Measurements from ENCODE around the gene EML2. TPM values are rescaled to one million over a fixed set of nuclear protein-coding genes. Genes with fewer than 3 reads are reported as not detected.

Gene EML2
- total RNA-seq, 2 experiments from 2014 or later = 159 to 183 TPM

DNA sequence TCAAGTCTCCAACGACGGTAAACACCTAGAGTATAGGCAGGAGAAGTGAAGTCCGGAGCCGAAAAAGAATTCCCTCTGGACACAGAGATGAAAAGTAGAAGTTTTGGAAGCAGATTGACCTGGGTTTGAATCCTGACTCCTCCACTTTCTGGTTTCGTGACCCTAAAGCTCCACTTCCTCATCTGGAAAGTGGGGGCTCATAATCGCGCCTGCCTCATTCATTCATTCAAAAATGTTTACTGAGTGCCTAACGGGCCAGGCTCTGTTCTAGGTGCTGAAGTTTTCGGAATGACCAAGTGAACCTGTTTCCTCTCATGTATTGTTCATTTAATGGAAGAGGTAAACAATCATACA, 7.1 kb upstream of the EML2 start:
- ChIA-PET CTCF (interaction anchor here (1.0 to 4.8 kb wide), 6 partner anchors 17 to 207 kb away, joined by 3 to 27 read pairs (median 9); no protein-coding TSS in a partner anchor), POLR2A (interaction anchor here (0.6 to 1.4 kb wide), 6 partner anchors 23 to 1536 kb away, joined by 3 to 5 read pairs (median 4); no protein-coding TSS in a partner anchor)
- Mint-ChIP-seq H3K9me3 (no peaks in the 10 kb centered on the region), H3K4me3 (peak overlapping the region; percentile 81), H3K27ac (peak overlapping the region; percentile 74), H3K27me3 (no peaks in the 10 kb centered on the region), H3K4me1 (ENCODE audit: low read depth) (peaks cover 35% of the 10 kb centered on the region), H3K36me3 (peaks cover under 1% of the 10 kb centered on the region)
- DNase-seq = no peak
- intact Hi-C loops (cut with micrococcal nuclease) = no loop called here

DNA sequence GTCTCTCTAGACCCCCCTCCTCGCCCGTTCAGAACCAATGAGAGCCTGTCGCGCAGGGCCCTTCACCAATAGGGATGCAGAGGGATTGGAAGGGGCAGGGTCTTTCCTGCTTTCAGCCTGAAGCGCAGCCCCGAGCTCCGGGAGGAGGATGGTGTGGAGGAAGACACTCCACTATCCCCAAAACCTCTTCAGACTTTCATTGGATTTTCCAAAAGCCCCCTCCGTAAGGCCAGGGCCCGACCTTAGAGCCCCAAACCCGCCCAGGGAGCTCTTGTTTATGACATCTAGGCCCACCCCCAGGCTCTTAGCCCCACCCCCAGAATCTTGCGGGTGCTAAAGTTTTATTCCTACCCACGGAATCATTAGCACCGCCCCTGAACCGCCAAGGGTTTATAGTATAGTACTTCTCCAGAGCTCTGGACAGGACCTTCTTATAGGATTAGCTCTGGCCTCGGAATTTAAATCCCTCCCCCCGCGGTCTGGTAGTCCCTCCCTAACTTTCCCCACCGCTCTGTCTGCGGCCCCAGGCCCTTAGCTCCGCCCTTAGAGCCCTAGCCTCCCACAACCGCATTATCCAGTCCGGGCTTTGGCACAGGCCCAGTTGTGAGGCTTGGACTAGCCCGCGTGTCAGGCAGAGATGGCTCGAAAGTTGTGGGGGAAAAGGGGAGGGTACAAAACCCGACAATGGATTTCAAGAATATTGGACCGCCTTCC, 6.6 kb upstream of the EML2 start:
- Mint-ChIP-seq H3K27me3 (no peaks in the 10 kb centered on the region), H3K9me3 (no peaks in the 10 kb centered on the region), H3K4me3 (peak overlapping the region; percentile 81), H3K36me3 (peaks cover 5% of the 10 kb centered on the region), H3K4me1 (ENCODE audit: low read depth) (peaks cover 40% of the 10 kb centered on the region), H3K27ac (peak overlapping the region; percentile 74)
- peak; percentile 92 for DNase-seq
- intact Hi-C loops (cut with micrococcal nuclease) = loop anchor here (1.0 kb wide), 1 partner anchor 32 kb away; no protein-coding TSS in a partner anchor
- ChIA-PET CTCF (interaction anchor here (0.6 to 4.8 kb wide), 9 partner anchors 11 to 206 kb away, joined by 3 to 27 read pairs (median 5); partner anchors contain the start of gene QPCTL), POLR2A (interaction anchor here (0.6 to 1.4 kb wide), 9 partner anchors 23 to 1536 kb away, joined by 3 to 5 read pairs (median 4); partner anchors contain the start of gene QPCTL)

DNA sequence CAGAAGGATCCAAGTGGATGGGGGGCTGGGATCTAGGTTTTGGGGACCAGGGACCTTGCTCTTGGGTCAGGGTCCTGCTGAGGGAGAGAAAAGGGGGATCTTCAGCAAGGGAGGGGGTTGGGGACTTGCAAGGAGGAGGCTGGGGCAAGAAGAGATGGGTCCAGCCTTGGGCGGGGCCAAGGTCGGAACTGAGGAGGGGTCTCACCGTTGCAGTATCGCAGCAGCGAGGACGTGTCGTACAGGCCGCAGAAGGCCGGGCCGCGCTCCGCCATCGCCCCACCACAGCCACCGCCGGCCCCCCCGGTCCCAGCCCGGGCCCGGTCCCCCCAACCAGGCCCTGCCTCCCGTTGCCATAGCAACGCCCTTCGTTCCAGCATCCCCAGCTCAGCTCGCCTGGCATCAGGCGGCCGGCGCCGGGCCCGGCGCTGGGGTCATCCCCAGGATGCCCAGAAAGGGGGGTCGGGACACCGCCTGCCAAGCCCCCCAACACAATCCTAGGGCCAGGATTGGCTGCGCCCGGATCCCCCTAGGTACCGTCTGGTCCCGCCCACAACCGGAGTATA, 6.0 kb upstream of the EML2 start:
- CTCF ChIA-PET = interaction anchor here (0.6 to 4.8 kb wide), 9 partner anchors 11 to 206 kb away, joined by 3 to 27 read pairs (median 5); partner anchors contain the start of gene QPCTL
- H3K27ac Mint-ChIP-seq = no peak overlapping the region
- DNase-seq = no peak
- POLR2A ChIA-PET = interaction anchor here (0.7 to 1.4 kb wide), 6 partner anchors 24 to 176 kb away, joined by 3 to 5 read pairs (median 4); partner anchors contain the start of gene QPCTL
- H3K27me3 Mint-ChIP-seq = no peaks in the 10 kb centered on the region
- peaks cover 43% of the 10 kb centered on the region for H3K4me1 Mint-ChIP-seq (ENCODE audit: low read depth)
- no peaks in the 10 kb centered on the region for H3K9me3 Mint-ChIP-seq
- intact Hi-C loops (cut with micrococcal nuclease) = loop anchor here (1.0 kb wide), 1 partner anchor 32 kb away; no protein-coding TSS in a partner anchor
- H3K36me3 Mint-ChIP-seq = peaks cover 7% of the 10 kb centered on the region
- H3K4me3 Mint-ChIP-seq = peak overlapping the region; percentile 81

DNA sequence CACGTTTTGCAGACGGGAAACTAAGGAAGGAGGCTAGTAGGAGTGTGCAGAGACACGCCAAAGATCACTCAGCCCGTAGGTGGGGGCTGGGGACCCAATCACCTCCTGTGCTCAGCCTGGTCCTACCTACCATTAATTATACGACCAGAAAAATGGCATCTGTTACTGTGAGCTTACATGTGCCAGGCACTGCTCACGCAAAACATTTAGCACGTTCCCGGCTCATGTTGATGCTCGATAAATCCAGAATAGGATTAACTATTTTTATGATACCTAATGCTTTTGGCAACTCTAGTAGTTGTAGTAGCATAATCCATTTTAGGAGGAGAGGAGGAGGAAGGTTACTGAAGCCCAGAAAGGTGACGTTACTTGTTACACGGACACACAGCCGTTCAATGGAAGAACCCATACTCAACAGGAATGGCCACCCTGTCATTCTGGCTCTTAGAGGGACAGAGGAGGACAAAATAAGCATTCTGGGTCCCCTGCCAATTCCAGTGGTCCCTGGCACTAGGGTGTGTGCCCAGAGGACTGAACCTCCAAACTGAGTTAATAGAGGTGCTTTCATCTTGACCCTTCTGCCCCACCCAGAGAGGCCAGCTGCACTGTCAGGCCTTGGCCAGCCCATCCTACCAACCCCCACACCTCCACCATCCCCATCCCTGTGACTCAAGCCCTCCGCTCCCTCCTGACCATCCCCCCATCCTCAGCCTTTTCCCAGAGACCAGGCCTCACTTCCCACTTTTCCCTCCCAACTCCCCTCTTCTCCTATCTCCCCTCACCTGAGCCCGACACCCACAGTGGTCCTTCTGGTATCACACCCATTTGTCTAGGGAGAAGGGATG, 5.0 kb upstream of the EML2 start:
- Mint-ChIP-seq H3K27ac (peak overlapping the region; percentile 97), H3K36me3 (peaks cover 7% of the 10 kb centered on the region), H3K4me3 (peak overlapping the region; percentile 71), H3K9me3 (no peaks in the 10 kb centered on the region), H3K4me1 (ENCODE audit: low read depth) (peaks cover 46% of the 10 kb centered on the region), H3K27me3 (no peaks in the 10 kb centered on the region)
- ChIA-PET POLR2A (interaction anchor here (1.0 to 3.5 kb wide), 4 partner anchors 29 to 138 kb away, joined by 3 to 54 read pairs (median 4); no protein-coding TSS in a partner anchor), CTCF (interaction anchor here (0.7 to 4.8 kb wide), 12 partner anchors 12 to 166 kb away, joined by 3 to 58 read pairs (median 4); no protein-coding TSS in a partner anchor)
- no peak for DNase-seq
- intact Hi-C loops (cut with micrococcal nuclease) = loop anchor here (1.0 to 2.0 kb wide), 2 partner anchors 23 to 219 kb away; no protein-coding TSS in a partner anchor

DNA sequence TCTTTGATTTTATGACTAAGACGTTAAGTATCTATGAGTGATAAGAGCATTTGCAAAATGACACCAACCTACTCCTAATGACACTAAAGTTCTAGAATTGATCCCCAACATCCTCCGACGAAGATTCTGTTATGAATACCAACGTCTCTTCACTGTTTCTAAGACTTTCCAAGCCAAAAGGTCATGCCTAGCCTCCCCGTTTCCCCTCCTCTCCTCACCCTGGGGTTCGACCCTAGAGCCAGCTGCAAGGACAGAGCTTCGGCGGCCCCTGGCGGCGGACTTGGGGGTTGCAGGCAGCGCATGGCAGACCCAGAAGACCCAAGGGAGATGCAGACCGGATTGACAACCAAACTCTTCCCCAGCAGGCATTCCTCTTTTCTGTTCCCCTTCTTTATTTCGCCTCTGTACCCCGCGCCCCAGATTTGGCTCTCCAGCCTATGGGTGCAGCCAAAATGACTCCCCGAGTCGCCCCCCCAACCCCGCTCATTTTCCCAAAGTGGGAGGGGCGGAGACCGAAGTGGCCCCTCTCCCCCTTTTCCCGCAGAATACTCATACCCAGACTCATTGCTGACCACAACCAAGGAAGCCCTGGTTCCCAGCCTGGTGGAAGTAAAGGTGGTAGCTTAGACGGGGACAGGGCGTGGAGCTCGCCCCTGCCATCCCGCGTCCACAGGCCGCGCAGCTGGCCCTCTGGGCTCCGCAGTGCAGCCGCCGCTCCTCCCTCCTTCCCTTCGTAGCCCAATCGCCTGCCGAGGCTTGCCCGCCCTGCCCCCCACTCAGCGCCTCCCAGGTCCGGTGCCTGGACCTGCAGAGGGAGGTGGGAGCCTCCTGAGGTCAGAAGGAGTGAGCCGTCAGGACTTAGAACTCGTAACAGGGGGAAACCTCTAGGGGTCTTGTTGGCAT, 4.1 kb upstream of the EML2 start:
- ChIA-PET CTCF (interaction anchor here (0.7 to 4.8 kb wide), 23 partner anchors 8 to 203 kb away, joined by 3 to 58 read pairs (median 5); partner anchors contain the start of genes FOSB, GIPR, QPCTL and SNRPD2), POLR2A (interaction anchor here (0.6 to 3.5 kb wide), 12 partner anchors 12 to 204 kb away, joined by 3 to 54 read pairs (median 6); partner anchors contain the start of genes GIPR, QPCTL and SNRPD2)
- peak overlapping the region; percentile 97 for H3K27ac Mint-ChIP-seq
- H3K4me3 Mint-ChIP-seq = peak overlapping the region; percentile 71
- H3K27me3 Mint-ChIP-seq = no peaks in the 10 kb centered on the region
- H3K9me3 Mint-ChIP-seq = no peaks in the 10 kb centered on the region
- intact Hi-C loops (cut with micrococcal nuclease) = loop anchor here (1.0 to 2.0 kb wide), 2 partner anchors 24 to 218 kb away; no protein-coding TSS in a partner anchor
- DNase-seq = peak; percentile 97
- peaks cover 52% of the 10 kb centered on the region for H3K4me1 Mint-ChIP-seq (ENCODE audit: low read depth)
- peaks cover 14% of the 10 kb centered on the region for H3K36me3 Mint-ChIP-seq

DNA sequence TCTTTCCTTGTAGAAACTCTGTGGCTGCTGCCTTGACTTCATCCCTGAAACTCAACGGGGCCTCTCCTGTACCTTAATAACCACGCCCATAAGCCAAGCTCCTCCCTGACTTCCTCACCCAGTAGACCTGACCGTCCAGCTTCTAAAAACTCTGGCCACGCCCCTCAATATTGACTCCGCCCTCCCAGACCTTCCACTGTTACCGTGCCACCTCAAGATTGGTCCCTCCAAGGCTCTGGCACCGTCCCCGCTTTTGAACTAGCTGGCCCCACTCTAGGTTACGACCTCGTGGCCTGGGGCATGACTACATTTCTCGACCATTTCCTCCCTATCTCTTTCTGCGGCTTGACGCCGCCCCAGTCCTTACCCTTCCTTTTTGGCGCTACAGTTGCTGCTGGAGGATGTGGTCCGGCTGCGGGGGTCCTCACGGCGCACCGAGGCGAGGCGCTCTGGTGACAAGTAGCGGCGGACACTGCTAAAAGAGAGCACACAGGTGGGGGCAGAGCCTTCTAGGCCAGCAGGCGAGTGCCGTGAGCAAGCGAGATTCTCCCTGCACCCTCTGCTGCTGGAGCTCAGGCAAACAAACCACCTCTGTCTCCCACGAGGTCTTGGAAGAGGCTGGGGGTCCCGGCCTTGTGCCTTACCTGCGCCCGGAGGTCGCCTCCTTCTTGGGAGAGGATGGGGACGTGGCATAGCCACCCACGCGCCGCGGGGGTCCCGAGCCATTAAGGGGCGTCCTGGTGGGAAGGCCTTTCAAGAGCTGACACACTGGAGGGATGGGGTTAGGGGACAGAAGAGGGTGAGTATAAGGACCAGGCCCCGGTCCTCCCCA, 2.3 kb upstream of the EML2 start:
- DNase-seq = peak; percentile 96
- peak overlapping the region; percentile 97 for H3K27ac Mint-ChIP-seq
- peaks cover 50% of the 10 kb centered on the region for H3K4me1 Mint-ChIP-seq (ENCODE audit: low read depth)
- intact Hi-C loops (cut with micrococcal nuclease) = loop anchor here (1.0 to 2.0 kb wide), 10 partner anchors 11 to 217 kb away; partner anchors contain the start of genes OPA3, QPCTL and VASP
- ChIA-PET CTCF (interaction anchor here (0.6 to 4.8 kb wide), 27 partner anchors 9 to 173 kb away, joined by 3 to 58 read pairs (median 6); partner anchors contain the start of genes FOSB, GIPR, QPCTL and SNRPD2), POLR2A (interaction anchor here (0.7 to 3.5 kb wide), 21 partner anchors 7 to 174 kb away, joined by 3 to 54 read pairs (median 5); partner anchors contain the start of genes FOSB, GIPR, QPCTL and SIX5)
- peaks cover 23% of the 10 kb centered on the region for H3K36me3 Mint-ChIP-seq
- H3K4me3 Mint-ChIP-seq = peak overlapping the region; percentile 90
- no peaks in the 10 kb centered on the region for H3K27me3 Mint-ChIP-seq
- H3K9me3 Mint-ChIP-seq = no peaks in the 10 kb centered on the region

DNA sequence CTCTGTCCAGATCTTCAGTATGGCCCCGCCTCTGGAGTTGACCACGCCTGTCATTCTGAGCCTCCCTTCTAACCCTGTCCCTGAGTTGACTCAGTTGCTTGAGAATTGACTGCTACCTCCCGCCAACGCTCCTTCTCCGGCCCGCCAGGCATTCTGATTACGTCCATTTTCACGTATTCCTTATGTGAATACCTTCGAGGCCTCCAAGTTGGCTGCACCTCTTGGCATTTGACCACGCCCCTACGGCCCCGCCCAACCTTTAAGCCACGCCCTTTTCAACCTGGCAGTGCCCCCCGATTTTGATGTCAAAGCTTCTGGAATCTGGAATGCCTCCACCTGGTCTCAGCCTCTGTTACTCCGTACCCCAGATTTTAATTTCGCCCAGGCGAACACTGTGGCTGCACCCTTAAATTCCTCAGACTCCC, 1.7 kb upstream of the EML2 start:
- Mint-ChIP-seq H3K36me3 (peaks cover 27% of the 10 kb centered on the region), H3K27me3 (no peaks in the 10 kb centered on the region), H3K27ac (peak overlapping the region; percentile 97), H3K4me3 (peak overlapping the region; percentile 90), H3K4me1 (ENCODE audit: low read depth) (peaks cover 45% of the 10 kb centered on the region), H3K9me3 (no peaks in the 10 kb centered on the region)
- ChIA-PET CTCF (interaction anchor here (0.6 to 3.9 kb wide), 11 partner anchors 10 to 172 kb away, joined by 3 to 58 read pairs (median 12); partner anchors contain the start of genes FOSB, QPCTL, SNRPD2 and VASP), POLR2A (interaction anchor here (1.2 to 3.5 kb wide), 8 partner anchors 10 to 171 kb away, joined by 3 to 54 read pairs (median 12); partner anchors contain the start of genes GIPR, QPCTL, SNRPD2 and VASP)
- DNase-seq = peak; percentile 76
- intact Hi-C loops (cut with micrococcal nuclease) = no loop called here

DNA sequence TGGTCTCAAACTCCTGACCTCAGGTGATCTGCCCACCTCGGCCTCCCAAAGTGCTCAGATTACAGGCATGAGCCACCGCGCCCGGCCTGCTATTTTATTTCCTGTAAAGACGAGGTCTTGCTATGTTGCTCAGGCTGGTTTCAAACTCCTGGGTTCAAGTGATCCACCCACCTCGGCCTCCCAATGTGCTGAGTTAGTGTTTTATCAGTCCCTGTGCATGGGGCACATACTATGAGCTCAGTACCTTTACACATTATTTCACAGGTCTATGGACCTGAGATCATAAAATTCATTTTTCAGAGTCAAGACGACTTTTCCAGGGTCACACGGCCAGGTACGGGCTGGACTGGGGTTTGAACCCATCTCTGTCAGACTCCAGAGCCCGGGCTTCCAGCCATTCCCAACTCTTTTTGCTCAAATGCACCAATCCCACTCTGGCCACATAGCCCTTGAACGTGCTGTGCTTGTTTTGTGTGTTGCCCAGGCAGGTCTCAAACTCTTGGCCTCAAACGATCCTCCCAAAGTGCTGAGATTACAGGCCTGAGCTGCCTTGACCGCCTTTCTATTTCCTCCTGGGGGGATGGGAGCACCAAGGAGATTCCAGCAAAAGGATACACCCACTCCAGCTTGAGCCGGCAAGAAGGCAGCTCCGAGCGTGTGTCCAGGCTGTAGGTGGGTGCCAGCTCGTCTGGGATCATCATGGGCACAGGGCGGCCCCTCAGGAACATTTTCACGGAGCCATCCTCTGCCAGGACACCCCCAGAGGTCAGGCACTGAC, 1.1 kb downstream of the EML2 start:
- H3K4me1 Mint-ChIP-seq (ENCODE audit: low read depth) = peaks cover 25% of the 10 kb centered on the region
- POLR2A ChIA-PET = no interaction called here
- DNase-seq = no peak

DNA sequence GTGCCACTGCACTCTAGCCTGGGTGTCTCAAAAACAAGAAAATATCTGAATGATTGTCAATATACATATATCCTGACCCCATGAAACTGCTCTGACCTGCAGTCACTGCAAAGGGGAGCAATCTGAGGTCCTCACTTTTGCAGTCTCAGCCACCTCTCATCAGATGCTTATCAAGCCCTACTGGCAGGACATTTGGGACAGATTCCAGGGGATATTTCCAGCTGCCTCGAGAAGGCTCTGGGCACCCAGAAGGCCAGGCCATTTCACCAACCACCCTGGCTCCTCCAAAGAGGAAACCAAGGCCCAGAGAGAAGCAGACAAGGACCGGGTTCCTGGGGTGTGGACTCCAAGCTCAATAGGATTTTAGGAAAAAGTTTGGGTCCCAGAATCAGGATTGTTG, 2.3 kb downstream of the EML2 start:
- no peak for DNase-seq
- Mint-ChIP-seq H3K4me1 (ENCODE audit: low read depth) (peaks cover 32% of the 10 kb centered on the region), H3K9me3 (no peaks in the 10 kb centered on the region), H3K36me3 (peaks cover 36% of the 10 kb centered on the region), H3K27me3 (no peaks in the 10 kb centered on the region), H3K27ac (no peak overlapping the region), H3K4me3 (no peak overlapping the region)
- ChIA-PET POLR2A (no interaction called here), CTCF (no interaction called here)
- intact Hi-C loops (cut with micrococcal nuclease) = no loop called here

More for the DNA sequence above, 1.1 kb downstream of the EML2 start:
- Mint-ChIP-seq H3K27me3 (no peaks in the 10 kb centered on the region), H3K36me3 (peaks cover 28% of the 10 kb centered on the region), H3K9me3 (no peaks in the 10 kb centered on the region), H3K27ac (no peak overlapping the region), H3K4me3 (peak overlapping the region; percentile 94)
- intact Hi-C loops (cut with micrococcal nuclease) = no loop called here
- CTCF ChIA-PET = interaction anchor here (1.6 to 1.9 kb wide), 2 partner anchors 39 to 55 kb away, joined by 4 to 7 read pairs; partner anchors contain the start of gene QPCTL

All from activated CD4-positive, alpha-beta memory T cell treated with anti-CD3 and anti-CD28 coated beads for 36 hours (primary cell).